Right lobe of liver (tissue), 6 donors: Measurements from ENCODE around the gene RPL37A. TPM values are rescaled to one million over a fixed set of nuclear protein-coding genes. Genes with fewer than 3 reads are reported as not detected.

Source experiments
- ATAC-seq, 4 donors: fragments of 200-7000 bp; cut with Tn5 transposase; one replicate each; pipeline ENCODE4 v1.9.1; 2020; ENCODE audit warnings: mild to moderate bottlenecking in 4 of 4, moderate library complexity in 4 of 4
- DNase-seq, 3 donors: peaks; one replicate each; pipeline ENCODE4 v3.0.0-alpha.2; 2020
- H3K27ac ChIP-seq, 3 donors: fragments of 200-600 bp; one replicate each; pipeline ENCODE4 v1.8.0; 2022
- H3K27me3 ChIP-seq, 2 donors: fragments of 200-600 bp; one replicate each; pipeline ENCODE4 v1.8.0; 2022
- H3K36me3 ChIP-seq, 4 donors: fragments of 200-600 bp; sonication (generic) in 1 of 4; one replicate each; pipeline versions ENCODE4 v1.5.1 to v1.8.0; 2017 to 2022; ENCODE audit warnings: control low read depth in 1 of 4
- H3K4me1 ChIP-seq, 4 donors: fragments of 200-600 bp; sonication (generic) in 1 of 4; one replicate each; pipeline versions ENCODE4 v1.5.1 to v1.8.0; 2017 to 2022; ENCODE audit warnings: control low read depth in 1 of 4
- H3K4me3 ChIP-seq, 3 donors: fragments of 200-600 bp; one replicate each; pipeline ENCODE4 v1.8.0; 2022
- H3K9me3 ChIP-seq, 4 donors: fragments of 200-600 bp; sonication (generic) in 1 of 4; one replicate each; pipeline versions ENCODE4 v1.5.1 to v1.8.0; 2017 to 2022; ENCODE audit warnings: control low read depth in 1 of 4
- POLR2A ChIP-seq: fragments of 450-650 bp; IDR thresholded peaks from one replicate; pipeline ENCODE4 v1.6.1; 2017; ENCODE audit warnings: antibody characterized with exemption, mild to moderate bottlenecking
- WGBS: methylation state at CpG from one replicate; pipeline ENCODE4 v1.1.6; 2018; ENCODE audit warnings: low coverage, low lambda C conversion rate; ENCODE audit not compliant: insufficient coverage; ENCODE audit errors: missing lambda C conversion rate; 5-methylcytosine and 5-hydroxymethylcytosine counted together
- intact Hi-C, 2 donors: fragments of 100-400 bp; cut with DNase I; formaldehyde crosslinking; loops; one replicate each; pipeline versions ENCODE4 v1.11.2 to v1.14.1; 2022
- total RNA-seq, 6 experiments: library from RNA; depleted of rRNA in 2 of 6; stranded (reverse); fragments of >200 nt in 2 of 6; fragmentation: NEBNext Ultra II Directional in 3 of 6; extraction: Animal tissue kit (Norgen Biotek cat#: 25700) in 3 of 6; gene quantifications; one replicate each; pipeline versions ENCODE4 v1.1.0 to v1.2.4, GENCODE V29; 2016 to 2023
- TF ChIP-seq, protein P1 (sequence below), 4 donors: fragments of 200-600 bp in 3 of 4; fragments of 450-650 bp in 1 of 4; IDR thresholded peaks; one replicate each; pipeline versions ENCODE4 v1.5.1 to v1.8.0; 2016 to 2022; ENCODE audit warnings: antibody characterized with exemption in 4 of 4, mild to moderate bottlenecking in 2 of 4
- donor health status: DM: no; HTN: yes; CAD: no.
- donor health status: DM: no; HTN: no; CAD: no.
- donor health status: DM: no; HTN: no; CAD: no.
- donor health status: DM: no; HTN: yes; CAD: no.
- donor health status: DM: no; HTN: yes; CAD: no.

Gene RPL37A
- total RNA-seq, 6 experiments from 2014 or later = 383 to 894 (median 710) TPM

DNA sequence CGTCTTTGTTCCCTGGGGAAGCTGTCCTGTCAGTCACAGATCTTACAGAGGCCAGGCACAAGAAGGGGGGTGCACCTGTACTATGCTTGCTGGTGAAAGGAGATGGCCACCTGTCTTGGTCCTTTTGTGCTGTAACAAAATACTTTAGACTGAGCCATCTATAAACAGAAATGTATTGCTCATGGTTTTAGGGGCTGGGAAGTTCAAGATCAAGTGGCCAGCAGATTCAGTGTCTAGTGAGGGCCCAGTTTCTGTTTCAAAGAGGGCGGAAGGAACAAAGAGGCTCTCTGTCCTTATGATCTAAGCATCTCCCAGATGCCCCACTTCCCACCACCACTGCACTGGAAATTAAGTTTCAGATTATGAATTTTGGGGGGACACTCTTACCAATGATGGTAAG lies 35.5 kb upstream of the RPL37A start:
- peaks cover 0 to 2% (median 0%) of the 10 kb centered on the region in 4 donors for H3K36me3 ChIP-seq
- no peaks in the 10 kb centered on the region for H3K9me3 ChIP-seq
- no peak for DNase-seq
- H3K4me3 ChIP-seq = no peak overlapping the region
- TF ChIP-seq POLR2A = no peak
- TF ChIP-seq, protein P1, sequence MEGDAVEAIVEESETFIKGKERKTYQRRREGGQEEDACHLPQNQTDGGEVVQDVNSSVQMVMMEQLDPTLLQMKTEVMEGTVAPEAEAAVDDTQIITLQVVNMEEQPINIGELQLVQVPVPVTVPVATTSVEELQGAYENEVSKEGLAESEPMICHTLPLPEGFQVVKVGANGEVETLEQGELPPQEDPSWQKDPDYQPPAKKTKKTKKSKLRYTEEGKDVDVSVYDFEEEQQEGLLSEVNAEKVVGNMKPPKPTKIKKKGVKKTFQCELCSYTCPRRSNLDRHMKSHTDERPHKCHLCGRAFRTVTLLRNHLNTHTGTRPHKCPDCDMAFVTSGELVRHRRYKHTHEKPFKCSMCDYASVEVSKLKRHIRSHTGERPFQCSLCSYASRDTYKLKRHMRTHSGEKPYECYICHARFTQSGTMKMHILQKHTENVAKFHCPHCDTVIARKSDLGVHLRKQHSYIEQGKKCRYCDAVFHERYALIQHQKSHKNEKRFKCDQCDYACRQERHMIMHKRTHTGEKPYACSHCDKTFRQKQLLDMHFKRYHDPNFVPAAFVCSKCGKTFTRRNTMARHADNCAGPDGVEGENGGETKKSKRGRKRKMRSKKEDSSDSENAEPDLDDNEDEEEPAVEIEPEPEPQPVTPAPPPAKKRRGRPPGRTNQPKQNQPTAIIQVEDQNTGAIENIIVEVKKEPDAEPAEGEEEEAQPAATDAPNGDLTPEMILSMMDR (IDR thresholded peaks at IDR 0.05) = no peak
- WGBS = 94% methylated on average over 2 of the region's 2 CpGs
- intact Hi-C loops = no loop called here
- ATAC-seq = no peak
- no peaks in the 10 kb centered on the region for H3K27me3 ChIP-seq
- H3K4me1 ChIP-seq = no peaks in the 10 kb centered on the region
- H3K27ac ChIP-seq = no peak overlapping the region

DNA sequence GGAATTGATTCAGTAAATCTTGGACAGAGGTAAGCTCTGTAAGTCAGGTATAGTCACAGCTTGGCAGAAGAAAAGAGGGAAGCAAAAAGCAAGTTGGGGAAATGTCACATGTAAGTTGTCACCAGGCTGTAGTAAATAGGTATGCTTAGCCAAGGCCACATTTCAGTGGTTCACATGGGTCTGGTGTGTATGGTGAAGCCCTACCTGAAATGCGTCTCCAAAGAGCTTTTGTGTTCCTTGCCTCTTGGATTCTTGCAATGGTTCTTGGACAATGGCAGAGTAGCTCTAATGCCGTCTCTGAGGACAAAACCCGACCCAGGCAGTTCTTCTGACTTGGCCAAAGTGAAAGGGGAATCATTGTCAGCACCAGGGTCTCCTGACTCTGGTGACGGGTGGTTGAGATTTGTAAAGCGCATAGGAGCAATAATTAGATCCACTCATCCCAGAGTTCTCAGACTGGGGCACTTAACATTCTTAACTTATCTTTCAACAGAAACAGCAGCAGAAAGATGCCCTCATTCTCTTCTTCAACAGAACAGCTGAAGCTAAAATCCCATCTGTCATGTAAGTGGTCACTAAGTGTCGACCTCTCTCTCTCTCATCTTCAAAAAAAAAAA lies 34.4 kb upstream of the RPL37A start:
- TF ChIP-seq, protein P1 (IDR thresholded peaks at IDR 0.05) = no peak
- TF ChIP-seq POLR2A = no peak
- ATAC-seq (no peak), DNase-seq (no peak)
- intact Hi-C loops = no loop called here
- Histone ChIP-seq H3K36me3 (peaks cover 0 to 2% (median 0%) of the 10 kb centered on the region in 4 donors), H3K4me1 (no peaks in the 10 kb centered on the region), H3K27me3 (no peaks in the 10 kb centered on the region), H3K27ac (no peak overlapping the region), H3K9me3 (no peaks in the 10 kb centered on the region), H3K4me3 (no peak overlapping the region)
- WGBS = 89% methylated on average over 4 of the region's 6 CpGs

DNA sequence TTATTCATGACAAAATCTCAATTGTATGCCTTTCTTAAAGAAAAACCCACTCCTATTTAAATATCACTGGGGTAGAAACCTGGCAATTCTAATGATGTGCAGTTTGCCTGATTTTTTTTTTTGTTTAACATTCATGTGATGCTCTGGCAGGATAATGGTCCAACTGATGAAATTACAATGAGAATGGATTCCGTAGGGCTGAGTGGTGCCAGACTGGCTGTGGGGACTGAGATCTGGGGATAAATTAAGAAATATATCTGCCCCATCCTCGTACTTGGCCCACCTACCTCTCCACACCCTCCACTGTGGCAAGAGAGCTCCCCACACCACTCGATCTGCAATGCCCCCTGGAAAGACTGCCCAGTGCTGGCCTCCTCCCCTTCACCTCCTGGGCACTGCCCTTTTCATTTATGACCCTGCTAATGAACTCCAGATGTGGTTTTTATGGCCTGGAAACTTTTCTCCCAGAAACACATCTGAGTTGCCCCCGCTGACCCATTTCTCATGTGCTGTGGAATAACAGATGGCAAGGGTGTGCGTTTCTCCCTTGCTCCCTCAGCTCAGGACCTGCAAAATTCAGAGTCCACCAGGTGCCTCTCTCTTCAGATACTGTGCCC lies 33.0 kb upstream of the RPL37A start:
- H3K4me3 ChIP-seq = no peak overlapping the region
- 96% methylated on average over 4 of the region's 5 CpGs for WGBS
- TF ChIP-seq, protein P1 (IDR thresholded peaks at IDR 0.05) = no peak
- no peak for TF ChIP-seq POLR2A
- peaks cover 0 to 2% (median 1%) of the 10 kb centered on the region in 4 donors for H3K36me3 ChIP-seq
- no peaks in the 10 kb centered on the region for H3K27me3 ChIP-seq
- intact Hi-C loops = no loop called here
- H3K4me1 ChIP-seq = no peaks in the 10 kb centered on the region
- no peak for DNase-seq
- ATAC-seq = no peak
- H3K9me3 ChIP-seq = no peaks in the 10 kb centered on the region
- no peak overlapping the region for H3K27ac ChIP-seq

DNA sequence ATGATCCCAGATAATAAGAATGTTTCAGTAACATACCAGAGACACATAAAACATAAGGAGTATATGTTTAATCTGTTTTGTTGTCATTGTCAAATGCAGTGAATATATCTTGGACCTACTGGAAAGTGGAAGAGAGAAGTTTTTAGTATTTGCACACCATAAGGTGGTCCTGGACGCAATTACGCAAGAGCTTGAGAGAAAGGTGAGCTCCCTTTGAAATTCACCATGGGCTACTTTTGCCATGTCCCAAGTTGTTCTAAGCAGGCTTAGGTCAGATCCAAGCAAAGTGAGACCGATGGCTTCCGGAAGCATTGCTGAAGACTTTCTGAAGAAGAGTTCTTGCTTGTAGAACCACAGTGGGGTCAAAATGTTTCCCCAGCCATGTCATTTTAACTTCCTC lies 30.8 kb upstream of the RPL37A start:
- no peak for TF ChIP-seq POLR2A
- intact Hi-C loops = no loop called here
- H3K27ac ChIP-seq = no peak overlapping the region
- no peaks in the 10 kb centered on the region for H3K9me3 ChIP-seq
- peaks cover 0 to 9% (median 1%) of the 10 kb centered on the region in 4 donors for H3K36me3 ChIP-seq
- ATAC-seq (no peak), DNase-seq (no peak)
- no peaks in the 10 kb centered on the region for H3K27me3 ChIP-seq
- H3K4me3 ChIP-seq = no peak overlapping the region
- no peaks in the 10 kb centered on the region for H3K4me1 ChIP-seq
- WGBS = 96% methylated on average over 4 of the region's 4 CpGs

DNA sequence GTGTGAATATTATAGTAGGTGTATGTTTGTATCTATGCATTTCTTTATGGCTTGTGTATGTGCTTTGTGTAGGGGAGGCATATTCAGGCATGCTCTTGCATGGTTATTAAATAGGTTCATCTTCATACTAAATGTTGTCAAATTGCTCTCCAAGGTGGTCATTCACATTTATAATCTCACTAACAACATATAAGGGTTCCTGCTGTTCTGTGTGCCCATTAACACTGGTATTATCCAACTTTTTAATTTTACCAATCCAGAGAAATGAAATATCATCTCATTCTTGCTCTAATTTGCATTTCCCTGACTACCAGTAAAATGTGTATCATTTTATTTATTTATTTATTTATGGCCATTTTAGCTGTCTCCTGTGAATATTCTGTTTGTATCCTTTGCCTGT lies 29.0 kb upstream of the RPL37A start:
- DNase-seq (no peak), ATAC-seq (no peak)
- H3K4me1 ChIP-seq = no peaks in the 10 kb centered on the region
- no peak overlapping the region for H3K4me3 ChIP-seq
- no peak overlapping the region for H3K27ac ChIP-seq
- TF ChIP-seq, protein P1 (IDR thresholded peaks at IDR 0.05) = no peak
- no peak for TF ChIP-seq POLR2A
- peaks cover 0 to 9% (median 1%) of the 10 kb centered on the region in 4 donors for H3K36me3 ChIP-seq
- H3K27me3 ChIP-seq = no peaks in the 10 kb centered on the region
- H3K9me3 ChIP-seq = no peaks in the 10 kb centered on the region
- intact Hi-C loops = no loop called here
